A549 (cell line): ENCODE results near the gene C11orf91.

Source experiments
- CHD2 ChIP-seq: fragments of 150-350 bp; IDR thresholded peaks from 2 replicates; pipeline ENCODE4 v1.6.1; 2014; ENCODE audit warnings: low read length; ENCODE audit not compliant: partially characterized antibody
- HOXA7 ChIP-seq: fragments of 250-450 bp; sonication (Bioruptor Pico); IDR thresholded peaks from 2 replicates; pipeline ENCODE4 v1.5.0; 2020; ENCODE audit warnings: mild to moderate bottlenecking, moderate library complexity
- JUN ChIP-seq, 2 experiments: fragments of >200 bp; sonication (Bioruptor Twin); formaldehyde crosslinking; IDR thresholded peaks; 2 replicates in 1 of 2; 3 replicates in 1 of 2; pipeline ENCODE4 v1.6.1; 2016 to 2017
- KDM5A ChIP-seq: fragments of 200-600 bp; sonication (generic); IDR thresholded peaks from 2 replicates; pipeline ENCODE4 v1.6.1; 2016; ENCODE audit warnings: antibody characterized with exemption, mild to moderate bottlenecking
- NPAS2 ChIP-seq: fragments of 250-450 bp; sonication (Bioruptor Pico); IDR thresholded peaks from 2 replicates; pipeline ENCODE4 v1.8.0; 2022; ENCODE audit warnings: mild to moderate bottlenecking, moderate library complexity, borderline replicate concordance
- NR3C1 ChIP-seq: fragments of >200 bp; sonication (Bioruptor Twin); formaldehyde crosslinking; IDR thresholded peaks from 3 replicates; pipeline ENCODE4 v1.6.1; 2017
- POLR2A ChIP-seq: IDR thresholded peaks from 2 replicates; pipeline ENCODE4 v1.6.1; 2012; ENCODE audit warnings: mild to moderate bottlenecking, low read length
- SMC3 ChIP-seq: fragments of >200 bp; sonication (Bioruptor Twin); formaldehyde crosslinking; IDR thresholded peaks from 3 replicates; pipeline ENCODE4 v1.6.1; 2018; ENCODE audit warnings: inconsistent platforms
- ZFP36 ChIP-seq: fragments of 450-650 bp; IDR thresholded peaks from 2 replicates; pipeline ENCODE4 v1.6.1; 2014; ENCODE audit warnings: borderline replicate concordance; ENCODE audit not compliant: partially characterized antibody
- TF ChIP-seq, protein P1 (sequence below): fragments of >200 bp; sonication (Bioruptor Twin); formaldehyde crosslinking; IDR thresholded peaks from 3 replicates; pipeline ENCODE4 v1.5.1; 2016
- TF ChIP-seq, protein P2 (sequence below): IDR thresholded peaks from 2 replicates; pipeline ENCODE4 v1.6.1; 2012
- TF ChIP-seq, protein P3 (sequence below): IDR thresholded peaks from 2 replicates; pipeline ENCODE4 v1.6.1; 2012

DNA sequence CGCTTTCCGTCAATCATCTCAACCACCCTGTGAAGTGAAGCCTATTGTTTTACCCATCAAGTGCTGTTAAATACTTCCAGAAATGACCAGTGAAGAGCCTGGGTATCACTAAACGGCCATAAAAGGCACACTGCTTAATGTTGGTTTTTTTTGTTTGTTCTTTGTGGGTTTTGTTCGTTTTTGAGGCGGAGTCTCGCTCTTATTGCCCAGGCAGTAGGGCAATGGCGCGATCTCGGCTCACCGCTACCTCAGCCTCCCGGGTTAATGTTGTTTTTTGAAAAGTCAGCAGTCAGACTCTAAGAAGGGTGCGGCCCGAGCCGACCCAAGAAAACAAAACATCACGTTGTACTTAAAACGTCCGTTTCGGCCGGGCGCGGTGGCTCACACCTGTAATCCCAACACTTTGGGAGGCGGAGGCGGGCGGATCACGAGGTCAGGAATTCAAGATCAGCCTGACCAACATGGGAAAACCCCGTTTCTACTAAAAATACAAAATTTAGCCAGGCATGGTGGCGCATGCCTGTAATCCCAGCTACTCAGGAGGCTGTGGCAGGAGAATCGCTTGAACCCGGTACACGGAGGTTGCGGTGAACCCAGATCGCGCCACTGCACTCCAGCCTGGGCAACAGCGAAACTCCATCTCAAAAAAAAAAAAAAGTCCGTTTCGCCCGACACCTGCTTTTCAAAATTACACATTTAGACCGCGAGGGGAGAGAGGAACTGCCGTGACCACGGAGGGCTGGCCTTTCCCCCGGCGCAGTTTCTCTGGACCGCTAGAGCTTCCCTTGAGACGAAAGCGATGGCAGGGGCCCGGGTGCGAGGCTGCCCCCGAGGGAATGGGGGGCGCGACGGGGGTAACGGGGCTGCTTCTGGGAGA is 34.9 kb upstream of the C11orf91 start:
- TF ChIP-seq, protein P1, sequence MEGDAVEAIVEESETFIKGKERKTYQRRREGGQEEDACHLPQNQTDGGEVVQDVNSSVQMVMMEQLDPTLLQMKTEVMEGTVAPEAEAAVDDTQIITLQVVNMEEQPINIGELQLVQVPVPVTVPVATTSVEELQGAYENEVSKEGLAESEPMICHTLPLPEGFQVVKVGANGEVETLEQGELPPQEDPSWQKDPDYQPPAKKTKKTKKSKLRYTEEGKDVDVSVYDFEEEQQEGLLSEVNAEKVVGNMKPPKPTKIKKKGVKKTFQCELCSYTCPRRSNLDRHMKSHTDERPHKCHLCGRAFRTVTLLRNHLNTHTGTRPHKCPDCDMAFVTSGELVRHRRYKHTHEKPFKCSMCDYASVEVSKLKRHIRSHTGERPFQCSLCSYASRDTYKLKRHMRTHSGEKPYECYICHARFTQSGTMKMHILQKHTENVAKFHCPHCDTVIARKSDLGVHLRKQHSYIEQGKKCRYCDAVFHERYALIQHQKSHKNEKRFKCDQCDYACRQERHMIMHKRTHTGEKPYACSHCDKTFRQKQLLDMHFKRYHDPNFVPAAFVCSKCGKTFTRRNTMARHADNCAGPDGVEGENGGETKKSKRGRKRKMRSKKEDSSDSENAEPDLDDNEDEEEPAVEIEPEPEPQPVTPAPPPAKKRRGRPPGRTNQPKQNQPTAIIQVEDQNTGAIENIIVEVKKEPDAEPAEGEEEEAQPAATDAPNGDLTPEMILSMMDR: no peak
- TF ChIP-seq POLR2A (no peak), ZFP36 (no peak), JUN (IDR thresholded peaks at IDR 0.05) (no peak), NR3C1 (no peak), SMC3 (no peak), CHD2 (no peak), KDM5A (no peak), HOXA7 (CRISPR knock-in tag) (no peak), NPAS2 (CRISPR knock-in tag) (no peak)
- TF ChIP-seq, protein P2, sequence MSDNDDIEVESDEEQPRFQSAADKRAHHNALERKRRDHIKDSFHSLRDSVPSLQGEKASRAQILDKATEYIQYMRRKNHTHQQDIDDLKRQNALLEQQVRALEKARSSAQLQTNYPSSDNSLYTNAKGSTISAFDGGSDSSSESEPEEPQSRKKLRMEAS: peak; percentile 53
- TF ChIP-seq, protein P3, sequence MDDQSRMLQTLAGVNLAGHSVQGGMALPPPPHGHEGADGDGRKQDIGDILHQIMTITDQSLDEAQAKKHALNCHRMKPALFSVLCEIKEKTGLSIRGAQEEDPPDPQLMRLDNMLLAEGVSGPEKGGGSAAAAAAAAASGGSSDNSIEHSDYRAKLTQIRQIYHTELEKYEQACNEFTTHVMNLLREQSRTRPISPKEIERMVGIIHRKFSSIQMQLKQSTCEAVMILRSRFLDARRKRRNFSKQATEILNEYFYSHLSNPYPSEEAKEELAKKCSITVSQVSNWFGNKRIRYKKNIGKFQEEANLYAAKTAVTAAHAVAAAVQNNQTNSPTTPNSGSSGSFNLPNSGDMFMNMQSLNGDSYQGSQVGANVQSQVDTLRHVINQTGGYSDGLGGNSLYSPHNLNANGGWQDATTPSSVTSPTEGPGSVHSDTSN: no peak
